ENCODE measurements around the gene FAM9C.
A peak's percentile ranks its signal among the peaks of the same experiment; 100 is the strongest.
"Not testable (repeated sequence)": the region's sequence is repeated elsewhere in the genome, so short reads cannot be mapped to it uniquely, and the experiment has no call there.

The FAM9C gene

DNA sequence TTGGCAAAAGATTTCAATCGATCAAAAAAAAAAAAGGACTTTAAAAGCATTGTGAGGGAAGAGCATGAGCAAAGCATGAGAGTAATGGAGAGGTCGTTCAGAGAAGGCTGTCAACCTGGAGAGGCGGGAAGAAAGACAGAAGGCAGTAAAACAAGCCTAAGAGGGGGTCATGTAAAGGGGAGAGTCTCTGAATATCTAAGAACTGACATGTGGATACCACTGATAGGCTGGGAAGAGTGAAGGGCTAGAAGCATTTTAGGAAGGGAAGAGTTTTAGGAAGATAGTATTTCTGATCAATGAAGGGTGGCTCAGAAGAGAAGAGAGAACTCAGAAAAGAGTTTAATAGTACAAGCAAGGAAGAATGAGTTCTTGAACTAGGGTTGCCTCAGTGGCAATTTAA, 7.5 kb downstream of the FAM9C start:
- DNase-seq = no peak

DNA sequence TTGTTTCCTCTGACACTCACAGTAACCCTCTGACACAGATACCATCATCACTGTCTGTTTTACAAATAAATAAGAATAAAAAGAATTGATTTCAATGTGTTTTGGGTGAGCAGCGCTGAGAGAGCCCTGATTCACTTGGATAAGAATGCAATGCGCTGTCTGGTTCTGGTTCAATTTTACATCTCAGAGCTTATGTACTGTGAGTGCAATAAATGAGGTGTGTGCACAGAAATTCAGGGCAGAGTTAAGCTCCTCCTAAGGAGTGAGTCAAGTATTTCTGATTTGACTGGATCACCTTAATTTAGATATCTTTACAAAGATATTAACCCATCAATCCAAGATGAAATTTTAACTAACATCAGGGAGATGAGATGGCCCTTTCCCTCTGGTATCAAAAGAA, 11.2 kb downstream of the FAM9C start:
- no peak for DNase-seq

- peak in 5 of 6 experiments; percentile 7 to 59 (median 50) for DNase-seq
Observed at GRCh38 chrX:13029887-13030771, 14.3 kb downstream of the FAM9C start.

GRCh38 chrX:13029637-13029886, 14.9 kb downstream of the FAM9C start:
- no peak for DNase-seq

GRCh38 chrX:13028871-13029636, 15.4 kb downstream of the FAM9C start:
- DNase-seq = peak in 3 of 6 experiments; percentile 10 to 16 (median 14)

DNA sequence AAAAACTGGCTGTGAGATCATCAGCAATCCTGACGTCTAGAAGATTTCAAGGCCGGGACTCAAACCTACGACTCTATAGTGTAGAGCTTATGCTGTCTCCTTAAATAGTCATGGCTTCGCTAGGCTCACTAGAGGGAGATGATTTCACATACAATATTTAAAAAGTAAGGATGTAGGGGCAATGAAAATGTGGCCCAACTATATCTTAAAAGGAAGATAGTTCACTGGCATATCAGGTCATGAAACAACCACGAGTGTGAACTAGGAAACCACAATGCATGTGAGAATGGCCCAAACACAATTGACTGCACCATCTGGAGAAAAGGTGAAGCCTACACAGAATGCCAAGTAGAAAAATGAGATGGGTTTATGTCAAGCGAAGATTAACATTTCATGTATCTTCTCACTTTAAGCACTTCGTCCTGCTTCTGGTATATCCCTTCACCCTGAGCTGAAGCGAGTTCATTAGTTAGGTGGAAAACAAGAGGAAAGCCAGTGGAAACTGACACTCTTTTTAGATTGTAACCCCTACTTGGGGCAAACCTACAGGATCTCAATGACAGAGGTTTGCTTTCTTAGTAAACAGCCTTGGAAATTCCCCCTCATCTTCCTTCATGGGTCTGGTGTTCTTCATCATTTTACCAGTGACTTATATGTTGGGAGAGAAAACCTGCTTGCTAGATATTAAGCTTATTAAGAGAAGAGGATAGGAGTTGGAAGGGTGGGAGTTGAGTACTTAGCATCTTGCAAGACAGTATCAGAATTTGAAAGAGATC, 17.4 kb downstream of the FAM9C start:
- no peak for DNase-seq

- no peak for DNase-seq
Observed at GRCh38 chrX:13024986-13025385, 19.4 kb downstream of the FAM9C start.

- no peak for DNase-seq
Observed at GRCh38 chrX:13023979-13024378, 20.4 kb downstream of the FAM9C start.

DNA sequence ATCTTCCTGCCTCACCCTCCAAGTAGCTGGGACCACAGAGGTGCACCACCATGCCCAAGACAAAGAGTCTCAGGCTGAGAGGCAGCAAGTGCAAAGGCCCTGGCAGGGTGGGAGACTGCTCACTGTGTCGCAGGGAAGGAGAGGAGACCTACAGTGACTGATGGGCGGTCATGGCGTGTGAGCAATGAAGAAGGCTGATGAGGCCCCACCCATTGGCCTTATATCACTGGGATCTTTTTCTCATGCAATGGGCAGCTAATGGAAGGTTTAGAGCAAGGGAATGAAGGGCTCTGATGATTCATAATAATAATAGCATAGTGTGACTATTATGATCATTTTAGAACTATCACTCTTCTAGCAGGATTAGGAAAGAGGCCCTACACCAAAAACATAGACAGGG, 20.9 kb downstream of the FAM9C start:
- no peak for DNase-seq

DNA sequence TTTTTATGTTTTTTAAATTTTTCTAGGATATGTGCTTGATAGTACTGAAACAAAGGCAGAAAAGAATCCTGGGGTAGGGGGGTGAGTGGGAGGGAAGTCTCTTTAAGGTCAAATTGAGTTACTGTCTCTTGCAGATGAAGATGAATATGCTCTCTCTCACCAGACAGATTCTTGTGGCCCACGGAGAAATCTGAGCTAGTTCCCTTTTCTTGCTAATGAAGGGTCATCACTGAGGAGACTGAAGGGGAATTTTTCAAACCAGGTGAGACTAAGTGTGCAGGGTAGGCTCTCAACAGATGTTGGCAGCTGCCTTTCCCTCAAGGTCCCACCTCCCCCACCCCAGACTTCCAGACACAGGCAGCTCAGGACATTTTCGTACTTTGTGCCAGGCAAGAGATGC, 21.5 kb downstream of the FAM9C start:
- no peak for DNase-seq

DNA sequence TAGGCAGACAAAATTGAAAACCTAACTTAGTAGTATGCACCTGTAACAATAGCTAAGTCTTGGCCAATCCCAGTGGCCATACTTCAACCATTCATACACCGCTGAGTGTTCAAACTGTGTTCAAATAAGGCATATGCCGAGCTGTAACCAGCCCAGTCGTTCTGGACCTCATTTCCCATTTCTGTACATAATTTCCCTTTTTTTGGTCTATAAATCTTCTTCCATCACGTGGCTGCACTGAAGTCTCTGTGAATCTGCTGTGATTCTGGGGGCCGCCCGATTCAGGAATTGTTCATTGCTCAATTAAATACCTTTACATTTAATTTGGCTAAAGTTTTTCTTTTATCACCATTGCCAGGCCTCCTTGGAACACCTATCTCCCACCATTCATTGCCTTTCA, 27.7 kb downstream of the FAM9C start:
- not testable (repeated sequence) for DNase-seq

- DNase-seq = no peak
Observed at GRCh38 chrX:13015536-13016236, 28.7 kb downstream of the FAM9C start.

DNA sequence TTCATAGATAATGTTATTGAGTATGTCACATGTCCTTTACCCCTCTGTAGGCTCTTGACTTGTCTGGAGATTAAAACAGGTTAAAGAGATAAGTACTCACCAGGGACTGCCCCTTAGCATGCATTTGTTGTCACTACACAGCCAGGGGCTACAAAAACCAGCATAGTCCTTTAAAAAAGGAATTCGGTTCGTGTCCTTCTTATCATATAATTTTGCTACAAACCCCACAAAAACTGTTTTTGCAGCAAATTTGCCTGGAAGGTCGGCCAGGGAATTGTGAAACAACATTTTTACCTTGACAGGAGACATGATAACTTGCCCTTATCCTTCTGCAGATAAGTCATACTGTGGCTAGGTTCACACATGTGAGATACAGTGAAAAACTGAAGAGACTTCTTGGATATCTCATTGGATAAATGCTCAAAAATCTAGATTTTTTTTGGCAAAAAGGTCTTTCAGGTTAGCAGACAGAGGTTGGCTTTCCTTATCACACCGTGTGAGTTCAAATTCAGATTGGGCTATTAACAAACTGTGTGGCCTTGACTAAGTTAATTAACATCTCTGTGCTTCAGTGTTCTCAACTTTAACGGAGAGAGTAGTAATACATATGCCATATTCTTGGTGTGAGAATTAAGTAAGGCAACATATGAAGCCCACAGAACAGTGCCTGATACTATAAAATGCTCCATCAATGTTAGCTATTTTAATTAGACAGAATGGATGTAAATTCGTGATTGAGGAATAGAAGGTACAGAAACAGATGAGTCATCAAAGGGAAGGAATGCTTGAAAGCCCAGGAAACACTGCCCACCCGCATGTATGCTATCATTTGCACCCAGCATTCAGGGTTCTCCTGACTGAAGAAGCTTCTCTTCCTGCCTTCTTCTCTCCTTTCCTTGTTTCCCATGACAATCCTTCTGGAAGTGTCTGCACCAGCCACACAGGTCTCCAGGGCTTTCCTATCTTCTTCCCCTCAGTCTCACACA, 30.0 kb downstream of the FAM9C start:
- DNase-seq = no peak

GRCh38 chrX:13013363-13014110, 30.9 kb downstream of the FAM9C start:
- peak in 3 of 6 experiments; percentile 8 to 43 (median 37) for DNase-seq

DNA sequence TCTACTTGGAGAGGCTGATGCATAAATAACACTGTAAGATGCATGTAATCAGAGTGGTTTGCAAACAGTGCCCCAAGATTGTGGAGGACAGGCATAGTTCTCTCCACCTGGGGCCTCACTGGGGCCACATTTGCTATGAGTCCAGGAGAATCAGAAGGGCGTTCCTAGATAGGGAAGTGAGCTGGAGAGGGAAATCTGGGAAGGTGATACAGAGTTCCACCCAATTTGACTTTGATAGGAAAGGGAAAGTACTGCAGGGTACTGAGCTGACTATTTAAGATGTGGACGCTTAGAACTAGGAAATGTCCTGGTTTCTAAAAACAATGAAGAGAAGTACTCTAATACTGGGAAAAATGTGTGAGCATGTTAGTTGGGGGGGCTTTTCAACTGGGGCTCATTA, 33.9 kb downstream of the FAM9C start:
- DNase-seq = no peak

DNA sequence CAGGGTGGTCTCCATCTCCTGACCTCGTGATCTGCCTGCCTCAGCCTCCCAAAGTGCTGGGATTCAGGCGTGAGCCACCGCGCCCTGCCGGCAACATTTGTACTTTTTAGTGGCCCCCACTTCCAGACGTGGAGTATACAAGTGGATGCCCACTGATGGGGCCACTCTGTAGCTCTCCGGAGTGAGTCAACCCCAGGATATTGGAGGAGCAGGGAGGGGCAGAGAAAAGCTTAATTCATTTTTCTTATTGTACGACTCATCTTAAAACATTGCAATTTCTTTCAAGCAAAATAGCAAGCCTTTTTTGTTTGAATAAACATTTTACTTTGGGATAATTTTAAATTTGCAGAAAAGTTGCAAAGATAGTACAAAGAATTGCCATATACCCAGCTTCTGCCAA, 34.6 kb downstream of the FAM9C start:
- DNase-seq = no peak

DNA sequence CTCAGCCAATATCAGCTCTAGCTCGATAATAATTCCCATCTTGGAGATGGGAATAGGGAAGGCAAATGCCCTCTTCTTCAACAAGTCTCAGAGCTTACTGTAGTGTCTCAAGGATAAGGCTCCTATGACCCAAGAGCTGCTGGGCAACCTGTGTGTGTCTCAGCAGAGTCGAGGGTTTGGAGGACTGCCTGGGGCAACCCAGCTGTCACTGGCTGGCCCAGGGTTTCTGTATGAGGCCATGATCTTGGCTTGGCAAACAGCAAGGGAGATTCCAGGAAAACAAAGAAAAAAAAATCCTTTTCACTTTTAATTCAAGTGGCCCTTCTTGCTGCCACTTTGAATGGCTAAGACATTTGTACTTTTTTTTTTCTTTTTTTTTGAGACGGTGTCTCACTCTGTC, 35.1 kb downstream of the FAM9C start:
- no peak for DNase-seq

DNA sequence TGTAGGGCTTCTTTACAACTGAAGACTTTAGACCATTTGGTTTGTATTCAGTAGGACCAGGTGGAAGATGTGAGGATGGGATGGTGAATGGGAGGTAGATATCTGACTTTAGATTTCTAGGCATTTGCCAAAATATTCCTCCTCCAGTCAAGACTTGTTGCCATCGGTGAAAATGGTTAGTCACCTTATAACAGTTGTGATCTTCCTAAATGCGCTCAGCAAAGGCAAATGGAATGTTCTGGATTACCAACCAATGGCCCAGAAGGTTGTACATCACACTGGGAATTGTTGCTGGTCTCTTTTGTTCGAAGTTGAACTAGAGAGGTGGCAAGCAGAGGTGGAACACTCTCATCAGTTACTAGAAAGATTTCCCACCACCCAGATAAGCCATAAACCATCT, 35.6 kb downstream of the FAM9C start:
- DNase-seq = no peak

DNA sequence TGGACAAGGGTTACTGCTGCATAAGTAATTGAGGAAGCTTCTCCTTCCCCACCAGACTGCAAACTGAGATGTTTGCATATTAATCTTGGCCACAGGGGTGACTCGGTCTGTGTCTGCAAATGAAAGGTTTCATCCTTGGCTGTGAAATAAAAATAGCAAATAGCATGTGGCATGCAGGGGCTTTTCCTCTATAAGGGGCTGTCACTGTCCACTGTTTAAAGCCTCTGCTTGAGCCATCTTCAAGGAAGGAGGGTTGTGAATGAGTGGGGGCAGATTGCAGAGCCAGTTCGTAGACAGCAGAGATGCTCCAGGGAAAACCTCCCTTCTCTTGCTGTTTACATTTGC, 36.3 kb downstream of the FAM9C start:
- no peak for DNase-seq

DNA sequence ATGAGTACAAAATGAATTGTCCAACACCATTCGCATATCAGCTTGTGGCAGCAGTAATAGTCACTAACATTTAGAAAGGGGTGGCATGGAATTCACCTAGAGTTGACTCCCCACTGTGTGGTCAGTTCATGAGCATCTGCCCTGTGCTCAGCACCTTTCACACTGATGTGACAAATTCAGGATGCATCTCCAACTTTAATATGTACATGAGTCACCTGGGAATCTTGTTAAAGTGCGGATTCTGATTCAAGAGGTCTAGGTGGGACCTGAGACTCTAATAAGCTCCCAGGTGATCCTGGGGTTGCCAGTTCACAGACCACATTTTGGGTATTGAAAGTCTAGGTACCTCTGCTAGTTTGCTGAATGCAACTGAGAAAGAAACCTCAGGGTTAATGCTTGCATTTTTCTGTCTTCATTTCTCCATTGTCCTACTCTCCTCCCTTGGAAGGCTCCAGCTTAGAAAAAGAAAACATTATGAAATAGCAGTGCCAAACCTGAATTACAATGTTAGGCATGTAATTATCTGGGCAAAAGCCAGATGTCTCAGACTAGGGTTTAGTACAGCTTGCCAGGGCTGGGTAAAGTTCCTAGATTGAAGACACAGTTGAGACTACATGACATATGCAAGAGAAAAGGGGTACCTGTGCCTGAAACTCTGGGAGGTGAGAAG, 36.8 kb downstream of the FAM9C start:
- DNase-seq = no peak

All from stimulated activated naive CD4-positive, alpha-beta T cell (primary cell).